Fibroblast of the aortic adventitia (primary cell): ENCODE data around the gene GPC6. TPM values are rescaled to one million over a fixed set of nuclear protein-coding genes. Genes with fewer than 3 reads are reported as not detected.

ENCODE experiments used
- DNase-seq: peaks from one replicate; pipeline ENCODE4 v3.0.0-alpha.2; 2010; ENCODE audit warnings: low read depth
- H3K4me3 ChIP-seq: 2 replicates; pipeline ENCODE4 v1.5.1; 2011; ENCODE audit warnings: low read depth, mild to moderate bottlenecking, control low read depth, low read length, moderate library complexity
- CTCF ChIP-seq: IDR thresholded peaks from 2 replicates; pipeline ENCODE4 v1.5.1; 2011; ENCODE audit warnings: mild to moderate bottlenecking, low read length, control low read depth, inconsistent platforms; ENCODE audit not compliant: insufficient read depth
- total RNA-seq: library from RNA; depleted of rRNA; stranded (reverse); fragments of >200 nt; gene quantifications from 2 replicates; pipeline ENCODE4 v1.2.3, GENCODE V29; 2012; ENCODE audit warnings: low replicate concordance

The GPC6 gene
- total RNA-seq, 1 donor: 92.6 TPM

- no peak for TF ChIP-seq CTCF
- DNase-seq: no peak
- no peak overlapping the region for H3K4me3 ChIP-seq
These were observed 864.3 kb downstream of the GPC6 start for GRCh38 chr13:94090773-94091480.

- no peak overlapping the region for H3K4me3 ChIP-seq
- DNase-seq: peak; percentile 7
- no peak for TF ChIP-seq CTCF
These were observed 867.2 kb downstream of the GPC6 start for GRCh38 chr13:94093652-94094315.

GRCh38 chr13:94109715-94110374, 883.2 kb downstream of the GPC6 start:
- no peak for DNase-seq
- TF ChIP-seq CTCF: no peak
- H3K4me3 ChIP-seq: no peak overlapping the region

GRCh38 chr13:94112227-94112626, 885.6 kb downstream of the GPC6 start:
- H3K4me3 ChIP-seq: no peak overlapping the region
- TF ChIP-seq CTCF: no peak
- DNase-seq: peak; percentile 97

- no peak for DNase-seq
- TF ChIP-seq CTCF: no peak
- no peak overlapping the region for H3K4me3 ChIP-seq
These were observed 886.1 kb downstream of the GPC6 start for GRCh38 chr13:94112731-94113130.

- no peak for DNase-seq
- no peak overlapping the region for H3K4me3 ChIP-seq
- no peak for TF ChIP-seq CTCF
These were observed 886.6 kb downstream of the GPC6 start for GRCh38 chr13:94113245-94113644.
